Mucosa of rectum (tissue), 2 donors: ENCODE results near the gene RPS27L.
A peak's percentile ranks its signal among the peaks of the same experiment; 100 is the strongest.

Experiments
- H3K27ac ChIP-seq, 2 donors: one replicate each; pipeline ENCODE4 v1.7.0; 2013; ENCODE audit warnings: inconsistent platforms in 2 of 2, low read depth in 2 of 2, low read length in 2 of 2
- H3K27me3 ChIP-seq, 2 donors: one replicate each; pipeline ENCODE4 v1.7.0; 2013; ENCODE audit warnings: low read length in 2 of 2; ENCODE audit not compliant: control insufficient read depth in 2 of 2, insufficient read depth in 2 of 2
- H3K36me3 ChIP-seq, 2 donors: one replicate each; pipeline ENCODE4 v1.7.0; 2013; ENCODE audit warnings: low read length in 2 of 2; ENCODE audit not compliant: control insufficient read depth in 2 of 2, insufficient read depth in 2 of 2
- H3K4me1 ChIP-seq, 2 donors: one replicate each; pipeline ENCODE4 v1.7.0; 2013; ENCODE audit warnings: low read length in 2 of 2, mild to moderate bottlenecking in 1 of 2; ENCODE audit not compliant: control insufficient read depth in 2 of 2, insufficient read depth in 2 of 2
- H3K4me3 ChIP-seq, 2 donors: one replicate each; pipeline ENCODE4 v1.7.0; 2013; ENCODE audit warnings: low read length in 2 of 2
- H3K9ac ChIP-seq, 2 donors: one replicate each; pipeline ENCODE4 v1.7.0; 2013; ENCODE audit warnings: low read length in 2 of 2, low read depth in 1 of 2, mild to moderate bottlenecking in 1 of 2
- H3K9me3 ChIP-seq, 2 donors: one replicate each; pipeline ENCODE4 v1.7.0; 2013; ENCODE audit warnings: low read length in 2 of 2; ENCODE audit not compliant: control insufficient read depth in 2 of 2
- donor health status: healthy.
- donor health status: Normal muscosa, but diverticular disease.

Gene RPS27L

GRCh38 chr15:63157118-63157843 lies at the start of gene RPS27L:
RPS27L (minus strand) TSS chr15:63157477; CDS start chr15:63157405, 72 bp downstream.
- Histone ChIP-seq H3K4me3 (peak within 1 kb of the TSS; percentile 92 to 97), H3K9me3 (no peaks in the 10 kb centered on the region), H3K27ac (peak within 1 kb of the TSS; percentile 95), H3K36me3 (peaks cover 14 to 18% of the 10 kb centered on the region in 2 donors), H3K4me1 (peaks cover 2 to 6% of the 10 kb centered on the region in 2 donors), H3K27me3 (no peaks in the 10 kb centered on the region), H3K9ac (peak within 1 kb of the TSS; percentile 89 to 97)

GRCh38 chr15:63206079-63206478 lies 48.8 kb upstream of the RPS27L start:
- no peak overlapping the region for H3K9ac ChIP-seq
- H3K27me3 ChIP-seq = no peaks in the 10 kb centered on the region
- no peaks in the 10 kb centered on the region for H3K4me1 ChIP-seq
- H3K36me3 ChIP-seq = no peaks in the 10 kb centered on the region
- no peak overlapping the region for H3K4me3 ChIP-seq
- H3K27ac ChIP-seq = no peak overlapping the region
- H3K9me3 ChIP-seq = no peaks in the 10 kb centered on the region

GRCh38 chr15:63203451-63204090 lies 46.3 kb upstream of the RPS27L start:
- Histone ChIP-seq H3K36me3 (no peaks in the 10 kb centered on the region), H3K27ac (no peak overlapping the region), H3K9ac (no peak overlapping the region), H3K4me1 (no peaks in the 10 kb centered on the region), H3K27me3 (no peaks in the 10 kb centered on the region), H3K9me3 (no peaks in the 10 kb centered on the region), H3K4me3 (no peak overlapping the region)

- peak overlapping the region in 1 of 2 donors; percentile 9 for H3K27ac ChIP-seq
- no peaks in the 10 kb centered on the region for H3K9me3 ChIP-seq
- no peaks in the 10 kb centered on the region for H3K27me3 ChIP-seq
- no peak overlapping the region for H3K9ac ChIP-seq
- H3K36me3 ChIP-seq = no peaks in the 10 kb centered on the region
- no peak overlapping the region for H3K4me3 ChIP-seq
- H3K4me1 ChIP-seq = peaks cover 0 to 4% of the 10 kb centered on the region in 2 donors
Measured at GRCh38 chr15:63202861-63203260, 45.6 kb upstream of the RPS27L start.

- Histone ChIP-seq H3K27ac (no peak overlapping the region), H3K9me3 (no peaks in the 10 kb centered on the region), H3K4me3 (no peak overlapping the region), H3K4me1 (peaks cover 5 to 7% of the 10 kb centered on the region in 2 donors), H3K27me3 (no peaks in the 10 kb centered on the region), H3K9ac (no peak overlapping the region), H3K36me3 (no peaks in the 10 kb centered on the region)
Measured at GRCh38 chr15:63200464-63201249, 43.4 kb upstream of the RPS27L start.

GRCh38 chr15:63198371-63199250 lies 41.3 kb upstream of the RPS27L start:
- H3K9me3 ChIP-seq = no peaks in the 10 kb centered on the region
- peaks cover 7 to 17% of the 10 kb centered on the region in 2 donors for H3K4me1 ChIP-seq
- no peaks in the 10 kb centered on the region for H3K36me3 ChIP-seq
- no peak overlapping the region for H3K4me3 ChIP-seq
- no peak overlapping the region for H3K9ac ChIP-seq
- no peaks in the 10 kb centered on the region for H3K27me3 ChIP-seq
- H3K27ac ChIP-seq = peak overlapping the region in 1 of 2 donors; percentile 25

- H3K9me3 ChIP-seq = no peaks in the 10 kb centered on the region
- H3K4me1 ChIP-seq = peaks cover 7 to 18% of the 10 kb centered on the region in 2 donors
- no peak overlapping the region for H3K9ac ChIP-seq
- H3K36me3 ChIP-seq = no peaks in the 10 kb centered on the region
- no peak overlapping the region for H3K27ac ChIP-seq
- no peaks in the 10 kb centered on the region for H3K27me3 ChIP-seq
- no peak overlapping the region for H3K4me3 ChIP-seq
Measured at GRCh38 chr15:63197626-63198025, 40.3 kb upstream of the RPS27L start.

GRCh38 chr15:63196842-63197241 lies 39.6 kb upstream of the RPS27L start:
- H3K4me3 ChIP-seq = no peak overlapping the region
- H3K9ac ChIP-seq = no peak overlapping the region
- no peaks in the 10 kb centered on the region for H3K9me3 ChIP-seq

GRCh38 chr15:63195569-63196015 lies 38.3 kb upstream of the RPS27L start:
- Histone ChIP-seq H3K27ac (peak overlapping the region; percentile 2 to 44), H3K9ac (peak overlapping the region in 1 of 2 donors; percentile 26), H3K9me3 (no peaks in the 10 kb centered on the region), H3K36me3 (no peaks in the 10 kb centered on the region), H3K4me1 (peaks cover 12 to 24% of the 10 kb centered on the region in 2 donors), H3K4me3 (peak overlapping the region in 1 of 2 donors; percentile 37), H3K27me3 (no peaks in the 10 kb centered on the region)

More at GRCh38 chr15:63196842-63197241, 39.6 kb upstream of the RPS27L start:
- peaks cover 7 to 24% of the 10 kb centered on the region in 2 donors for H3K4me1 ChIP-seq
- no peaks in the 10 kb centered on the region for H3K36me3 ChIP-seq
- no peak overlapping the region for H3K27ac ChIP-seq
- no peaks in the 10 kb centered on the region for H3K27me3 ChIP-seq
